ENCODE results near the gene WDR38.

WDR38 gene

DNA sequence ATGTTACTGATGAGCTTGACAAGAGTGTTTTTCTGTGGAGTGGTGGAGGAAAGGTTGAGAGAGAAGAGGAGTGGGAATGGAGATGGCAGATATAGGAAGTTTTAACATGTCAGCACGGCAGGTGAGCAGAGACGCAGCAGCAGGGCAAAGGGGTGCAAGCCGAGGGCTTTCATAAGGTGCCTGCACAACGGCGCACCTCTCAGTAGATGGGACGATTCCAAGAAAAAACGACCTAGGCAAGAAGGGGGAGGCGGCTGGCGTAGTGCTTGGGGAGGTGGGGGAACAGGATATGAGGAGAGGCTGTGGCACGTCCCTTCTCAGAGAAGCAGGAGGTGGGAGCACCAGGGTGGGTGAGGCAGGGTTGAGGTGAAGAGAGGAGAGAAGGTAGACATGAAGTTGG lies 33.2 kb downstream of the WDR38 start:
- no peak for DNase-seq

DNA sequence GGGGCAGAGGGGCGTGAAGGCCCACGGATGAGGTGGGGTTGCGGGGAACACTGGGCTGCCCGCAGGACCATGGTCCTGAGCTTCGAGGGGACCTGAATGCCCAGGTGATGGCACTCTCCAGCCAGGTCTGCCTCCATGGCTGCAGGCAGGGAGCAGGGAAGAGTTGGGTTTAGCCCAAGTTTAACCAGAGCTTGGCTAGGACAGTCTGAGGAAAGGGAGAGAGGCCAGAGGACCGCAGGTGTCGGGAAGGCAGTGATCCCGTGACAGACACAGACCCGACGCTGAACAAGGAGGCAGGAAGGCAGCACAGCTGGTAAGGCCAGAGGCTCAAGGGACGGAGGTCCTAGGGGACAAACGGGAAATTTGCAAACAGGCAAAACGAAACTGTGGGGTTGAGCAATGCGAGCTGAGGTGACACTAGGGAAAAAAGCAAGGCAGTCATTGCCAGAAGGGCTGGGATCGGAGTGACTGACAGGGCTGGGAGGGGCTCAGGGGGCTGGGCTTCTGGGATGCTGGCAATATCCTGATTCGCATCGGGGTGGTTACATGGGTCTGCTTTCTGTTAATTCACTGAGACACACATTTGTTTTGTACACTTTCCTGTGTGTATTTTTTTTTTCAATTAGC lies 33.7 kb downstream of the WDR38 start:
- no peak for DNase-seq

DNA sequence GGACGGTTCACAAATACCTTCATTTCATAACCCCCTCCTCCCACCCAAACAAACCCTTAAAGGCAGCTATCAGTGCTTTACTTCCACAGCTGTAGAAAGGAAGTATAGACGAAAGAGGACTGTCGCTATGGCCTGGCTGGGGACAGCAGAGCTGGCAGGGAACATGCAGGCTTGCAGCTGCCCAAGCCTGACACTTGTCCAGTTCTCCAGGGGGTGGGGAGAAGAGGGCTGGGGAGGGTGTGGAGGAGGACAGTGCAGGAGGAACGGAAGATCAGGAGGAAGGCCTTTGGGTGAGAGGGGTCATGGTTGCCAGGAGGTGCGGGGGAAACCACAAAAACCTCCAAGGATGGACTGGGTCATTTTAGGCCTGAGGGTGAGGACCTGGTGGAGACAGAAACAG lies 34.6 kb downstream of the WDR38 start:
- no peak for DNase-seq

DNA sequence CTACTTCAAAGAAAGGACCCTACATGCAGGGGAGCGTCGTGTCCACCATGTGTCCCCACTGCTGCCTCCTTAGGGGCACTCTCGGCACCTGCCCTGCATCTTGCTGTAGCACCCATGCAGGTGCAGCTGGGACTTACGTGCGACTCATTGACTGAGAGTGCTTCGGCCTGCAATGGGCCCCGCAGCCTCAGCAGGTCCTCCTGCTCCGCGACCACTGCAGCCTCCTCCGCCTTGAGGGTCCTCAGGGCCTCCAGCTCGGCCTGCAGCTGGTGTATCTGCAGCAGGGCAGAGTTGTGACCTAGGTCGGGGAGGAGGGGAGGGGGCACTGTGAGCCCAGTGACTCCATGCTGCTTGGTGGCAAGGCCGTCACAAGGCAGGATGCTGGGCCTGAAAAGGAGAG lies 35.7 kb downstream of the WDR38 start:
- no peak for DNase-seq

DNA sequence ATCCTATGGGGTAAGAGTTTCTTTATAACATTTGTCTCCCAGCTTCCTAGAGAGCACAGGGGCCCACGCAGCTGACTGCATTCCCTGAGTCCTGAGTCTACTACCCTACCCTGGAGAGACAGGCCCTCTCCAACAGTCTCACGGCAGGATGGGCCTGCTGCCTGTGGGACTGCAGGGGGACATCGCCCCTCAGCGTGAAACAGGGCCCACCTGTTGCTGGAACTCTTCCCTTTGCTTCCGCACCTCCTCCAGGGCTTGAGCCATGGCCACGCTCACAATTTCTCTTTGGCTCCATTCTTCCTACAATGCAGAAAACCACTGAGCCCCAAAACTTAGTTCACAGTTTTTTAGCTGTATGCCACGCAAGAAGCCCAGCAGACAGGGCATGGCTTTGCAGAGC lies 36.9 kb downstream of the WDR38 start:
- DNase-seq = no peak

DNA sequence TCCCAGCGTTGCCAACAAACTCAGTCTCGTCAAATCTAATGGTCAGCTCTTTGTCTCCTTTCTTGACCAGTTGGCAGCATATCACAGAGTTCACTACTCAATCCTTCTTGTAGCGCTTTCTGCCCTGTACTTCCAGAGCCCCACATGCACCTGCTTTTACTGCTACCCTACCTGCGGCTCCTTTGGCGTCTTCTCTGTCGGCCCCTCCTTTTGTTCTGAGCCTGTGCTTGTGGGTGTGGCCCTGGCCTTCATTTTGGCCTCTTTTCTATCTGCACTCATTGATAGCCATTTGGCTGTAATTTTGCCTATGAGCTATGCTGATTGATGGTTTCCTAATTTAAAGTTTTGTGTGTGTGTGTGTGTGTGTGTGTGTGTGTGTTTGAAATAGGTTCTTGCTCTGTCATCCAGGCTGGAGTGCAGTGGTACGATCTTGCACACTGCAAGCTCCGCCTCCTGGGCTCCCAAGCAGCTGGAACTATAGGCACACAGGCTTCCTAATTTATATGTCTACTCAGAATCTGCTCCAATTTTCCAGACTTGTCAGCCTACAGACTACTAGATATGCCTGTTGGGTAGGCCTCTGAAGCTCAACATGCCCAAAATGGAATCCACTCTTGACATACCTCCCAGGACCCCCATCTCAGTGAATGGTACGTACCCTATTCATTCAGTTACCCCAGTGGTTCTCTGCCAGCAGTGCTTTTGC lies 40.9 kb downstream of the WDR38 start:
- DNase-seq = no peak

DNA sequence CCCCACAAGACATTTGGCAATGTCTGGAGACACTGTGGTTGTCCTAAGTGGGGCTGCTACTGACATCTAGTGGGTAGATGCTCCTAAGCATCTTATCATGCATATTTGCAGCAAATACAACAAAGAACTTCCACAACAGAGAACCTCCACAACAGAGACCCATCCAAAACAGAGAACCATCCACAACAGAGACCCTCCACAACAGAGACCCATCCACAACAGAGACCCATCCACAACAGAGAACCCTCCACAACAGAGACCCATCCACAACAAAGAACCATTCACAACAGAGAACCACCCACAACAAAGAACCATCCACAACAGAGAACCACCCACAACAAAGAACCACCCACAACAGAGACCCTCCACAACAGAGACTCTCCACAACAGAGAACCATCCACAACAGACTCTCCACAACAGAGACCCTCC lies 41.5 kb downstream of the WDR38 start:
- peak; percentile 22 to 24 for DNase-seq

DNA sequence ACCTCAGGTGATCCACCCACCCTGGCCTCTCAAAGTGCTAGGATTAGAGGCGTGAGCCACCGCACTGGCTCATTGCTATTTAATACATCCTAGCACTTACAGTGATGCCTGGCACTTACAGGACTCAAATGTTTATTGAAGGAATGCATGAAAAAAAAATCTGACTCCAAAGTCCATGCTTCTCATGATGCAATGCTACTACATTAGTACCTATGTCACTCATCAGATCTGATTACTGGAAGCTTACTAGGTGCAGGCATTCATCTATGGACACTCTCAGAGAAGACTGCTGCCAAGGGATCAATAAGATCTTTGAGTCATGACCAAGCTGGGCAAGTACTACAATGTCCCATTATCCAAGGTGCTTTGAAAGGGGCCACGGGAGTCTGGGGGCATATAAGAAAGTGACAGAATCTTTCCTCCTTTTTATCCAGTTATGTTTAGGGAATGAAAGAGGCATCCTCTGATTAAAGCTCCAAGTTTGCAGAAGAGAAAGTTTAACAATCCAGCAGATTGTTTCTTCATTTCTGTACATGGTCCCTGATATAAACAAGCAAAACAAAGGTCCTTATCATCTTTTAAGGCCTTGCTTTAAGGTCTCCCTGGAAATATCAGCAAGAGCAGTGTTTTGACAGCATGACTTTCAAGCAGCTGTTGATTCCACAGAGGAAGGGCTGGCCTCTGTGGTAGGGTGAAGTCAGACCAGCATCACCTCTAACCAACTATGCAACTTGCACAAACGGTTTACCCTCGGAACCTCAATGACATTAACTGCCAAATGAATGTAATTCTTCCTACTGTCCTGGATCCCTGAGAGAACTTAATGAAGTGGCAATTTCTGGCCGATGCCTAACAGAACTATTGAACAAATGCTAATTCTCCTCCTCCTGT lies 44.6 kb downstream of the WDR38 start:
- no peak for DNase-seq

DNA sequence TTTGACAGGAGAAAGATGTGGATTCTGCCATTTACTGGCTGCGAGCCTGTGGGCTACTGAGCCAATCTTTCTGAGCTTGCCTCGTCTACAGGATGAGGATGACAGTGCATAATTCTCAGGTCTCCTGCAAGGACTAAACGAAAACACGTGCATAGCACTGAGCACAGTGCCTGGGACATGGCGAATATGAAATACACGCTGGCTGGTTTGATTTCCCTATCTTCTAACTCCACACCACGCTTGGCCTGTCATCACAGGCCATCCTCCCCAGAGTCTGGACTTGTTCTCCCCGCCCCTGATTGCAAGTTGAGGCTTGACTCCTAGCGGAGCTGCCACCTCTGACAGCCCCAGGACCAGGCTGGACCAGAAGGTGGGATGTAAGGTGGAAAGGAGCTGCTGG lies 46.6 kb downstream of the WDR38 start:
- DNase-seq = no peak

DNA sequence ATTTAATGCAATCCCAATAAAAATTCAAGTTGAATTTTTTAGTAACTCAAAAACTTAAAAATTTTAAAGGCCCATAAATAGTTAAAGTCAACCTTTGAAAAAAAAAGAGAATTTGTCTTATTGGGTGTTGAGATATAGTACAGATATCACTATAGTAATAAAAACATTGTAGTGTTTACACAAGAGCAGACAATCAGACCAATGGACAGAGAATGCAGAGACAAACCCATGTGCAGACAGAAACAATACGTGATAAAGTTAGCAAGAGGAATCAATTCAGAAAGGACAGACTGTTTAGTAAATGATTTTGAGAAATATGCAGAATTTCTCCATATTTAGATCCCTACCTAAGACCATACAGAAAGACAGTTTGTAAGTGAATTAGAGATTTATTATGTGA lies 53.7 kb downstream of the WDR38 start:
- no peak for DNase-seq
